KBM-7 (cell line): Measurements from ENCODE around the gene S100A3.
"Not testable (repeated sequence)": the region's sequence is repeated elsewhere in the genome, so short reads cannot be mapped to it uniquely, and the experiment has no call there.

ENCODE experiments used
- DNase-seq: peaks from one replicate; pipeline ENCODE4 v3.0.0-alpha.2; 2015
- in situ Hi-C: fragments of 300-500 bp; cut with MboI; formaldehyde crosslinking; loops from 2 replicates; pipeline ENCODE4 v1.14.3; 2020; ENCODE audit warnings: low sequenced_read_pairs, low pct_unique_long_range_greater_than_20kb, mixed read lengths

The S100A3 gene

GRCh38 chr1:153572569-153573015 is 23.5 kb upstream of the S100A3 start:
- in situ Hi-C loops, result no loop called here
- DNase-seq, result peak; percentile 75

- no peak for DNase-seq
- in situ Hi-C loops, result no loop called here
These were observed 22.6 kb upstream of the S100A3 start for GRCh38 chr1:153571706-153572105.

- DNase-seq, result no peak
- in situ Hi-C loops, result no loop called here
These were observed 21.8 kb upstream of the S100A3 start for GRCh38 chr1:153570874-153571273.

GRCh38 chr1:153569465-153569864 is 20.4 kb upstream of the S100A3 start:
- DNase-seq, result no peak
- in situ Hi-C loops, result loop anchor here (10.0 kb wide), 1 partner anchor 55 kb away; no protein-coding TSS in a partner anchor

GRCh38 chr1:153568367-153569099 is 19.5 kb upstream of the S100A3 start:
- in situ Hi-C loops, result loop anchor here (10.0 kb wide), 1 partner anchor 54 kb away; no protein-coding TSS in a partner anchor

GRCh38 chr1:153567621-153568366 is 18.7 kb upstream of the S100A3 start:
- no peak for DNase-seq
- in situ Hi-C loops, result loop anchor here (10.0 kb wide), 1 partner anchor 53 kb away; no protein-coding TSS in a partner anchor

More at GRCh38 chr1:153568367-153569099, 19.5 kb upstream of the S100A3 start:
- peak; percentile 92 for DNase-seq

GRCh38 chr1:153566414-153567371 is 17.6 kb upstream of the S100A3 start:
- DNase-seq, result peak; percentile 89
- in situ Hi-C loops, result loop anchor here (10.0 kb wide), 1 partner anchor 52 kb away; no protein-coding TSS in a partner anchor

GRCh38 chr1:153565529-153566374 is 16.7 kb upstream of the S100A3 start, which contains the start of gene S100A2:
S100A2 (minus strand) TSS chr1:153565844; CDS start chr1:153563877, 1,967 bp downstream.
- in situ Hi-C loops, result loop anchor here (10.0 kb wide), 1 partner anchor 51 kb away; no protein-coding TSS in a partner anchor
- peak; percentile 40 for DNase-seq

- no peak for DNase-seq
- in situ Hi-C loops, result loop anchor here (10.0 kb wide), 1 partner anchor 49 kb away; no protein-coding TSS in a partner anchor
These were observed 14.9 kb upstream of the S100A3 start for GRCh38 chr1:153563991-153564390.

GRCh38 chr1:153563483-153563901 is 14.4 kb upstream of the S100A3 start:
- in situ Hi-C loops, result loop anchor here (10.0 kb wide), 1 partner anchor 49 kb away; no protein-coding TSS in a partner anchor
- DNase-seq, result no peak

- in situ Hi-C loops, result loop anchor here (10.0 kb wide), 1 partner anchor 47 kb away; no protein-coding TSS in a partner anchor
- DNase-seq, result not testable (repeated sequence)
These were observed 13.0 kb upstream of the S100A3 start for GRCh38 chr1:153562021-153562420.

GRCh38 chr1:153561466-153561985 is 12.5 kb upstream of the S100A3 start:
- in situ Hi-C loops, result loop anchor here (10.0 kb wide), 1 partner anchor 47 kb away; no protein-coding TSS in a partner anchor
- no peak for DNase-seq

- no peak for DNase-seq
- in situ Hi-C loops, result loop anchor here (10.0 kb wide), 1 partner anchor 46 kb away; no protein-coding TSS in a partner anchor
These were observed 11.9 kb upstream of the S100A3 start for GRCh38 chr1:153560771-153561465.

GRCh38 chr1:153560241-153560640 is 11.2 kb upstream of the S100A3 start:
- in situ Hi-C loops, result loop anchor here (10.0 kb wide), 1 partner anchor 45 kb away; no protein-coding TSS in a partner anchor

GRCh38 chr1:153557877-153558276 is 8.8 kb upstream of the S100A3 start:
- in situ Hi-C loops, result no loop called here
- no peak for DNase-seq

More at GRCh38 chr1:153560241-153560640, 11.2 kb upstream of the S100A3 start:
- DNase-seq, result no peak

- in situ Hi-C loops, result no loop called here
- no peak for DNase-seq
These were observed 7.3 kb upstream of the S100A3 start for GRCh38 chr1:153556348-153556747.
